GM10266 (cell line): ENCODE measurements around the gene FLNA.
"Not testable (repeated sequence)": the region's sequence is repeated elsewhere in the genome, so short reads cannot be mapped to it uniquely, and the experiment has no call there.

Experiments
- DNase-seq: peaks from one replicate; pipeline ENCODE4 v3.0.0; 2012; ENCODE audit errors: extremely low spot score
- TF ChIP-seq, protein P1 (sequence below): IDR thresholded peaks from 2 replicates; pipeline ENCODE4 v1.5.1; 2012; ENCODE audit warnings: mild to moderate bottlenecking, low read depth; ENCODE audit not compliant: control insufficient read depth, insufficient read depth; ENCODE audit errors: missing control alignments

The FLNA gene

DNA sequence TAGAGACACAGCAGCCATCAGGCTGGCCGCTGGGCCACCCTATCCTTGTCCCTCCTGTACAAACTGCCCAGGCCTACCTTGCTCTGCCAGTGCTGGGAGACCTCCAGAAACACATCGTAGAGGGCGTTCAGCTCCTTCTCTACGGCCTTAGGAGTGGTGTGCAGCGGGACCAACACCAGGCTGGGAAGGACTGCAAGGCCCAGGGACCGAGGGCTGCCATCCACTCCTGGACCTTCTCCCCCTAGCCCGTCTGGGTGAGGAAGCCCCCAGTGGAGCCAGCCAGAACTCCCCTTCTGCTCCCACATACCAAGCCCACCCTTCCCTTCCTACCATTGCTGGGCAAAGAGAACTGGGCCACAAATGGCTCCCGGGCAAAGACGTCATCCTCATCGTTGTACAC is 28.8 kb upstream of the FLNA start:
- DNase-seq = no peak
- TF ChIP-seq, protein P1, sequence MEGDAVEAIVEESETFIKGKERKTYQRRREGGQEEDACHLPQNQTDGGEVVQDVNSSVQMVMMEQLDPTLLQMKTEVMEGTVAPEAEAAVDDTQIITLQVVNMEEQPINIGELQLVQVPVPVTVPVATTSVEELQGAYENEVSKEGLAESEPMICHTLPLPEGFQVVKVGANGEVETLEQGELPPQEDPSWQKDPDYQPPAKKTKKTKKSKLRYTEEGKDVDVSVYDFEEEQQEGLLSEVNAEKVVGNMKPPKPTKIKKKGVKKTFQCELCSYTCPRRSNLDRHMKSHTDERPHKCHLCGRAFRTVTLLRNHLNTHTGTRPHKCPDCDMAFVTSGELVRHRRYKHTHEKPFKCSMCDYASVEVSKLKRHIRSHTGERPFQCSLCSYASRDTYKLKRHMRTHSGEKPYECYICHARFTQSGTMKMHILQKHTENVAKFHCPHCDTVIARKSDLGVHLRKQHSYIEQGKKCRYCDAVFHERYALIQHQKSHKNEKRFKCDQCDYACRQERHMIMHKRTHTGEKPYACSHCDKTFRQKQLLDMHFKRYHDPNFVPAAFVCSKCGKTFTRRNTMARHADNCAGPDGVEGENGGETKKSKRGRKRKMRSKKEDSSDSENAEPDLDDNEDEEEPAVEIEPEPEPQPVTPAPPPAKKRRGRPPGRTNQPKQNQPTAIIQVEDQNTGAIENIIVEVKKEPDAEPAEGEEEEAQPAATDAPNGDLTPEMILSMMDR = no peak

GRCh38 chrX:154402622-154403127 is 28.2 kb upstream of the FLNA start:
- no peak for DNase-seq
- TF ChIP-seq, protein P1 = no peak

DNA sequence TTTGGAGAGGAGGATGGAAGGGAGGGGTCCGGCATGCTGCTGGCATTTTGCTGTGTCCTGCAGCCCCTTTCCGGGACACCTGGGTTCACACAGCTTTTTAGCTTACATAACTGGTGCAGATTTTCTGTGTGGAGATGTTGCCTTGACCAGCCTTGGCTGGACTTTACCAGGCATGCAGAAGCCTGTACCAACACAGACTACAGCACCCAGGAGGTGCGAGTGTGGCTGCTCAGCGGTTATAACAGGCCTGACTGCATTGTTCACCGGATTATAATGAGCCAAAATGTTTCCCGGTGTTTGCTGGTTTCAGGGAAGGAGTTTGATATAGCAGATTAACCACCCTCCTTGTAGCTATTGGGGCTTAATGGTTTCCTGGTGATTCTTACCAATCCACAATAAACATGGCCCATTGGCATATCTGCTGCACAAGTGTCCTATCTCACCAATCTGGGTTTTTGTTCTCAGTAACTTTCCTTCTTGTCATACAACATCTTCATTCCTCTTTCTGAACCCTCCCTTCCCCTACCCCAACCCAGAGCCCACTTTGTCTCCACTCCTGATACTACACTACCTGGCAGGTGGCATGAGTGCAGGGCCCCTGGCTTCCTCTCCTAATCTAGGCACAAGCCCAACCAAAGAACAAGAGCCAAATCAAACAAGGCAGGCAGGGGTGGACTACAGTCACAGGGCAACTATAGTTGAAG is 27.6 kb upstream of the FLNA start:
- TF ChIP-seq, protein P1 = no peak
- no peak for DNase-seq

GRCh38 chrX:154401045-154401799 is 26.8 kb upstream of the FLNA start:
- TF ChIP-seq, protein P1 = no peak

DNA sequence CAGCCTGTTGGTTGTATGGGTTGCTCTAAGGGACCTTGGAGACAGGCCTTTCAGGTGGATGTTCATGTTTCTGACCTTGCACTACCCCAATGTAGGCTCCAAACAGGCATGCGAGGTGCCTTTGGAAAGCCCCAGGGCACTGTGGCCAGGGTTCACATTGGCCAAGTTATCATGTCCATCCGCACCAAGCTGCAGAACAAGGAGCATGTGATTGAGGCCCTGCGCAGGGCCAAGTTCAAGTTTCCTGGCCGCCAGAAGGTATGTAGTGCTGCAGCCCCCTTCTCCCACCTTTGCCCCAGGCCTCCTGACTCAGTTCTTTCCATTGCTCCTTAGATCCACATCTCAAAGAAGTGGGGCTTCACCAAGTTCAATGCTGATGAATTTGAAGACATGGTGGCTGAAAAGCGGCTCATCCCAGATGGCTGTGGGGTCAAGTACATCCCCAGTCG is 26.0 kb upstream of the FLNA start:
- DNase-seq = not testable (repeated sequence)

More at GRCh38 chrX:154401045-154401799, 26.8 kb upstream of the FLNA start:
- no peak for DNase-seq

GRCh38 chrX:154399527-154400368 is 25.3 kb upstream of the FLNA start:
- no peak for DNase-seq
- TF ChIP-seq, protein P1 = no peak

GRCh38 chrX:154398668-154399526 is 24.5 kb upstream of the FLNA start:
- TF ChIP-seq, protein P1 = peak; percentile 71
- DNase-seq = peak; percentile 54
